K562 (cell line): ENCODE results near the gene ELMO1.

Experiments
- GATAD2A ChIP-seq: fragments of 450-650 bp; IDR thresholded peaks from 2 replicates; pipeline ENCODE4 v1.6.1; 2017
- NFIC ChIP-seq: fragments of 450-650 bp; IDR thresholded peaks from 2 replicates; pipeline ENCODE4 v1.6.1; 2017; ENCODE audit warnings: mild to moderate bottlenecking, inconsistent platforms
- ZNF655 ChIP-seq: fragments of 250-450 bp; sonication (Bioruptor Pico); IDR thresholded peaks from 2 replicates; pipeline ENCODE4 v1.5.0; 2021

GRCh38 chr7:37393476-37393875 is 55.2 kb downstream of the ELMO1 start:
- no peak for TF ChIP-seq NFIC
- no peak for TF ChIP-seq GATAD2A
- no peak for TF ChIP-seq ZNF655 (CRISPR knock-in tag)
